NCI-H69 (cell line): ENCODE data around the gene PRODH2.
"Not testable (repeated sequence)": the region's sequence is repeated elsewhere in the genome, so short reads cannot be mapped to it uniquely, and the experiment has no call there.

Experiments used
- DNase-seq: peaks from one replicate; lab custom pipeline; 2025; lab: John Stamatoyannopoulos, UW

Gene PRODH2

GRCh38 chr19:35780058-35780457 is 32.6 kb downstream of the PRODH2 start:
- no peak for DNase-seq

- no peak for DNase-seq
Observed at GRCh38 chr19:35779033-35779432, 33.6 kb downstream of the PRODH2 start.

GRCh38 chr19:35777961-35778360 is 34.7 kb downstream of the PRODH2 start:
- no peak for DNase-seq

DNA sequence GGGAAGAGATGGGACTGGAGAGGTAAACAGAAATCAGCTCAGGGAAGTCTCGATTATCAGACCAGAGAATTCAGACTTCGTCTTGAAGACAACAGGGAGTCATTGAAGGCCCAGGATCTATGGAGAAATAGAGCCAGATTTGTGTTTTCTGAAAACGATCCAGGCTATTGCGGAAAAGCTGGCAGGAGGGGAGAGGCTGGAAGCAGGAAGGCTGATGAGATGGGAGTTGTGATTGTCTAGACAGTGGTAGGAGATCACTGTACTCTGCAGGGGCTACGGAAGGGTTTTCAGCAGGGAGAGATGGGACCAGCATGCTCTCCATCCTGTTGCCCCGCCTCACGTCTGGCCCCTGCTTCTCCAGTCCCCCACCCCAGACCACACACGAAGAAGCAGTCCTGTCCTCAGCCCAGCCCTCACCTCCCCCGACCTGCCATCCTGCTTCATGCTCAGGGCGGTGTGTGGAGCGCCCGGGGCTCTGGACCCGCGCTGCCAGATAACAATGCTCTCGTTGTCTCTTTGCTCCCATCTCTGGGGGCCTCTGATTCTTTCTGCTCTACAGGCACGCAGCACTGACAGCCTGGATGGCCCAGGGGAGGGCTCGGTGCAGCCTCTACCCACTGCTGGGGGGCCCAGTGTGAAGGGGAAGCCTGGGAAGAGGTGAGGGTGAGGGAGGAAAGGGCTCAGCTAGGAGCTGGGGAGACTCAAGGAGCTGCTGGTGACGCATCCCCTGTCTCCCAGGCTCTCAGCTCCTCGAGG is 35.4 kb downstream of the PRODH2 start:
- no peak for DNase-seq

DNA sequence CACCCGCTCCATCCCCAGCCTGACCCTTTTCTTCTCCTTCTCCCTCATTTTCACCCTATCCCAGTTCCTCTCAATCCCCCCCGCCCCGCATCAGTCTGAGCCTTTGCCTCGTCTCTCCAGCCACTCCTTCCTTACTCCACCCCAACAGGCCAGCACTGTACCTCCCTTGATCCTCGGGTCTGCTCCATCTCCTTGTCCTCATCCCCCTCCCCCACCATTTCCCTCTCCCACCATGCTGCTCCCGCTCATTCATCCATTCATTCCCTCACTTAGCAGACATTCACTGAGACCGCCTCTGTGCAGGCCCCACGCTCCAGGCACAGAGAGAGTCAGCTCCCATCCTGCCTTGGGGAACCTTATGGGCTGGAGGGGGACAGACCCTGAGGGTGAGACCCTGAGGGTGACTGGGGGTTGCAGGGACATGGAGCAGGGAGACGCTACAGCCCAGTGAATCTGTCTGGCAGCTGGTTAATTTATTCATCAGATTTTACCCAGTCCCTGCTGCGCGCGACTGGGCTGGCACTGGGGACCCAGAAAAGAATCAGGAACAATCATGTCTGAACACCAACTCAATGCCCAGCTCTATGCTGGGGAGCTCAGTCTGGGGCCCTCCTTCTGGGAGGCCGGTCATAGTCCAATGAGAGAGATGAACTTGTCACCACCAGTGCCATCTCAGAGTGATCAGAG is 36.4 kb downstream of the PRODH2 start:
- DNase-seq: peak; percentile 40

GRCh38 chr19:35775298-35776101 is 37.1 kb downstream of the PRODH2 start, which contains the start of gene ARHGAP33:
ARHGAP33 (plus strand) TSS chr19:35775564; CDS start chr19:35775659, 95 bp downstream.
- peak; percentile 100 for DNase-seq

GRCh38 chr19:35775046-35775297 is 37.7 kb downstream of the PRODH2 start:
- no peak for DNase-seq

GRCh38 chr19:35774274-35775045 is 38.2 kb downstream of the PRODH2 start:
- DNase-seq: peak; percentile 76

GRCh38 chr19:35773020-35773806 is 39.4 kb downstream of the PRODH2 start:
- DNase-seq: peak; percentile 31

GRCh38 chr19:35772362-35772761 is 40.3 kb downstream of the PRODH2 start:
- not testable (repeated sequence) for DNase-seq

- DNase-seq: no peak
Observed at GRCh38 chr19:35768082-35768421, 44.6 kb downstream of the PRODH2 start.

- no peak for DNase-seq
Observed at GRCh38 chr19:35767288-35768081, 45.2 kb downstream of the PRODH2 start.

DNA sequence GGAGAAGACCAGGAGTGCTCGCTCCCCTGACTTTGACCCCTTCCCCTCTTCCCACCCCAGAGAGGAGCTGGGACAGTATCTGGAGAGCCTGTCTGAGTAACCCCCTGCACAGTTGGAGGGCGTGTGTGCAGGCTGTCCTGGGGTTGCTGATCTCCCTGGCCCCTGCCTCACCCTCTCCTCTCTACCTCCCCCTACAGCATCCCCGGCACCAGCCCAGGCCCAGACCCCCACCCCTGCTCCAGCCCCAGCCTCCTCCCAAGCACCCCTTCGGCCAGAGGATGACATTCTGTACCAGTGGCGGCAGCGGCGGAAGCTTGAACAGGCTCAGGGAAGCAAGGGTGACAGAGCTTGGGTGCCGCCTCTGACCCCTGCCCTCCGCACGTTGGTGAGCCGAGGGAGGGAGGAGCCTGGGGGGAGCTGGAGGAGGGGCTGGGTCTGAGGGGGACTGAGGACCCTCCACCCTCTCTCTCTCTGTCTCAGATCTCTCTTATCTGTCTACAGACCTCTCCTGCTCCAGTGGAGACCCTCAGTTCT is 46.0 kb downstream of the PRODH2 start:
- DNase-seq: no peak

DNA sequence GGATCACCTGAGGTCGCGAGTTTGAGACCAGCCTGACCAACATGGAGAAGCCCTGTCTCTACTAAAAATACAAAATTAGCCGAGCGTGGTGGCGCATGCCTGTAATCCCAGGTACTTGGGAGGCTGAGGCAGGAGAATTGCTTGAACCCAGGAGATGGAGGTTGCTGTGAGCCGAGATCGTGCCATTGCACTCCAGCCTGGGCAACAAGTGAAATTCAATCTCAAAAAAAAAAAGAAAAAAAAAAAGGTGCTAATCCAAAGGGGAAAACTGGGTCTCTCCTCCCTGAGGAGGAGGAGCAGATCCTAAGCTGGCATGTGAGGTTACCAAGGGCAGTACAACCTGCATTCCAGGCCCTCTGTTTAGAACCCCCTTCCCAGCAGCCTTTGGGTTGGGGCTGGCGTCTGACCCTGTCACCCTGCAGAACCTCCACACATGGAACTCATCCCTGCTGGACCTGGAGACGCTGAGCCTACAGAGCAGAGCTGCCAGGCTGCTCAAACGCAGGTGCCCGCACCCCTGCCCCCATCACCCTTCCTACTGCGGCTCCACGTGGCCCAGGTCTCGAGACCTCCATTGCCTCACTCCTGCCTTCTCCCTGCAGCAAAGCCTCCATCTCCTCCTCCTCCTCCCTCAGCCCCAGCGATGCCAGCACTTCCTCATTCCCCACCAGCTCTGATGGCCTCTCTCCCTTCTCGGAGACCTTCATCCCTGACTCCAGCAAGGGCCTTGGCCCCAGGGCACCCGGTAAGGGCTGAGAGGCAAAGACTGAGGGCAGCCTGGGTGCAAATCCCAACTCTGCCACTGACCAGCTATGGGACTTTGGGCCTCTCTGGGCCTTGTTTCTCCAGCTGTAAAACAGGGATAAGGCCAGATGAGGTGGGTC is 48.0 kb downstream of the PRODH2 start:
- DNase-seq: no peak

DNA sequence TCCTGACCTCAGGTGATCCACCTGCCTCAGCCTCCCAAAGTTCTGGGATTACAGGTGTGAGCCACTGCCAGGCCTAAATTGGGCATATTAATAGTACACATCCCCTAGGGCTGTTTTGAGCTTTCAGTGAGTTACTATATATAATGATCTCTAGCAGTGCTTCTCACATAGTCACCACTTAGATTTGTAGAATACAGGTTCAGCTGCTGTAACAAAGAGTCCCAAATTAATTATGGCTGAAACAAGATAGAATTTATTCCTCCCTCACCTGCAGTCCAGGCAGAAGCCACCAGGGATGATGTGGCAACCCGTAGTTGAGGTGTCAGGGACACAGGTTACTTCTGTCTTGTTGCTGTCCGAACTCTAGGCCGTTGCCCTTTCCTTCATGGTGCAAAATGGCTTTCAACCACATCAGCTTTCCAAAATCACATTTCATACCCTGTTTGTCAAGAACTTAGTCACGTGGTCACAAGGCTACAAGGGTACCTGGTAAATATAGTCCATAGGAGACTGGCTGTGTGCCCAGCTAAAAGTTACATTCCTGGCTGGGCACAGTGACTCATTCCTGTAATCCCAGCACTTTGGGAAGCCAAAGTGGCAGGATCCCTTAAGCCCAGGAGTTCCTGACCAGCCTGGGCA is 51.8 kb downstream of the PRODH2 start:
- no peak for DNase-seq

- no peak for DNase-seq
Observed at GRCh38 chr19:35759697-35760096, 52.9 kb downstream of the PRODH2 start.

DNA sequence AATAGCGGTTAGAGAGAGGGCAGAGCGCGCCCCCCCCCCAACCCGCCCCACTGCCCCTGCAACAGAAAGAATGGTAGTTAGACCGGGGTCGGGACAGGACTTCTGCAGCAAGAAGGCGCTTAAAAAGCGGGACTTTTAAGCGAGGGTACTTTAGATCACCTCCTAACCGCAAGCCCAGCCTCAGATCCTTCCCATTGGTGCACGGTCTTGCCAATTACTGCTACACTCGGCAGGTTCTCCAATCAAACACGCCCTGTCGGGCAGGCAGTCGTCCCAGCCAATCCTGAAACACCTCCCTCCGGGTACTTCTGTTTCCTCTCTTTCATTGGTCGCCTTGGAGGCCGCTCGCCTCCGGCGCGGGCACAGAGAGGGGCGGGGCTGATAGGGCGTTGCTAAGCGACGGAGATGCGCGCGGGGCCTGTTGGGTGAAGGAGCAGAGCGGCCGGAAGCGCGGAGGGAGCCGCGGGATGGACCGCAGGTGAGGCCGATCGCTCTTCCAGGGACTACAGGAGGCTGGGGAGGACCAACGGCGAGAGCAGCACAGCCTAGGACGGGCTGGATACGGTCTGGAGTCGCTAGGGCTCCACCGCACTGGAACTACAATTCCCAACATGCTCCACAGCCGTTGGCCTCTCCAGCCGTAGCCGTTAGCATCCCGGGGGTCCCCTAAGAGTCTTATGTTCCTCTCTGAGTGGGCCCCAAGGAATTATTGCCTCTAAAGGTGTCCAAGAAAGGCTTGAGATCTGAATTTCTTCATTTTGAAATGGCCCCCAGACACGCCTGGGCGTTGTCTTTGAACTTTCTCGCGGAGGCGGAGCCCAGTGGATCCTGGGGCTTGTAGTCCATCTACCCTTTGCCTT is 54.7 kb downstream of the PRODH2 start, which contains the start of gene PROSER3:
Gene PROSER3, plus strand, starts transcription at position 428 of the 860 bp plus-strand sequence. Its CDS starts 40 bp downstream, at position 468.
- peak; percentile 100 for DNase-seq
